CD4-positive, alpha-beta T cell (primary cell): Measurements from ENCODE around the gene ERMAP. TPM values are rescaled to one million over a fixed set of nuclear protein-coding genes. Genes with fewer than 3 reads are reported as not detected.
"Not testable (repeated sequence)": the region's sequence is repeated elsewhere in the genome, so short reads cannot be mapped to it uniquely, and the experiment has no call there.

Source experiments
- ATAC-seq: fragments of 200-7000 bp; cut with Tn5 transposase; one replicate; pipeline ENCODE4 v1.10.0; 2022; ENCODE audit warnings: mild to moderate bottlenecking; ENCODE audit not compliant: poor library complexity
- CTCF ChIA-PET: fragments of 350-600 bp; sonication (Branson Sonifier 250); formaldehyde crosslinking; loops from one replicate; lab custom pipeline; 2021; ENCODE audit warnings: antibody characterized with exemption, inconsistent platforms; lab: Charles Lee
- POLR2A ChIA-PET: fragments of 350-600 bp; sonication (Branson Sonifier 250); formaldehyde crosslinking; loops from one replicate; lab custom pipeline; 2021; ENCODE audit warnings: antibody characterized with exemption, inconsistent platforms; lab: Charles Lee
- DNase-seq, 14 experiments: peaks; one replicate each; pipeline ENCODE4 v3.0.0-alpha.2; 2013 to 2020; ENCODE audit warnings: mixed read lengths in 2 of 14
- H3K27ac ChIP-seq, 2 donors: one replicate each; pipeline versions ENCODE4 v1.5.1 to v1.7.0; 2013; ENCODE audit warnings: low read length in 2 of 2, low read depth in 1 of 2, mild to moderate bottlenecking in 1 of 2
- H3K27me3 ChIP-seq, 2 experiments: 1 replicate in 1 of 2; 2 replicates in 1 of 2; pipeline versions ENCODE4 v1.6.1 to v1.7.0; 2013; ENCODE audit warnings: low read length in 2 of 2, control low read depth in 1 of 2, mild to moderate bottlenecking in 1 of 2, moderate library complexity in 1 of 2; ENCODE audit not compliant: insufficient read depth in 2 of 2, control insufficient read depth in 1 of 2
- H3K36me3 ChIP-seq: one replicate; pipeline ENCODE4 v1.6.1; 2013; ENCODE audit warnings: low read length, control low read depth; ENCODE audit not compliant: insufficient read depth
- H3K4me1 ChIP-seq: one replicate; pipeline ENCODE4 v1.6.1; 2013; ENCODE audit warnings: low read length, control low read depth; ENCODE audit not compliant: insufficient read depth
- H3K4me3 ChIP-seq: one replicate; pipeline ENCODE4 v1.5.1; 2013; ENCODE audit warnings: mild to moderate bottlenecking, low read length, moderate library complexity
- H3K9me3 ChIP-seq, 2 experiments: 1 replicate in 1 of 2; 2 replicates in 1 of 2; pipeline versions ENCODE4 v1.6.1 to v1.7.0; 2013; ENCODE audit warnings: low read length in 2 of 2, mild to moderate bottlenecking in 2 of 2, control low read depth in 1 of 2, moderate library complexity in 1 of 2; ENCODE audit not compliant: control insufficient read depth in 1 of 2, insufficient read depth in 1 of 2
- H3K27ac Mint-ChIP-seq: one replicate; pipeline ENCODE4 v1.8.0; 2020; ENCODE audit warnings: mixed read lengths
- H3K27me3 Mint-ChIP-seq: one replicate; pipeline ENCODE4 v1.8.0; 2021; ENCODE audit warnings: mixed read lengths
- H3K36me3 Mint-ChIP-seq: one replicate; pipeline ENCODE4 v1.8.0; 2021; ENCODE audit warnings: low read depth, mixed read lengths
- H3K4me1 Mint-ChIP-seq: one replicate; pipeline ENCODE4 v1.8.0; 2021; ENCODE audit warnings: low read depth, mixed read lengths
- H3K4me3 Mint-ChIP-seq: one replicate; pipeline ENCODE4 v1.8.0; 2020; ENCODE audit warnings: mild to moderate bottlenecking, mixed read lengths
- H3K9me3 Mint-ChIP-seq: one replicate; pipeline ENCODE4 v1.8.0; 2020; ENCODE audit warnings: mixed read lengths
- CTCF ChIP-seq: fragments of 200-600 bp; IDR thresholded peaks from one replicate; pipeline ENCODE4 v1.8.0; 2022; ENCODE audit warnings: antibody characterized with exemption, mild to moderate bottlenecking
- intact Hi-C, 2 experiments: fragments of 100-400 bp; cut with DNase I in 1 of 2; cut with micrococcal nuclease in 1 of 2; formaldehyde crosslinking; loops; one replicate each; pipeline versions ENCODE4 v1.15.1 to v1.9.0; 2023 to 2025; cut with DNase I, micrococcal nuclease
- total RNA-seq, 174 experiments: library from RNA in 2 of 174; stranded (reverse) in 2 of 174; gene quantifications; one replicate each; pipeline ENCODE4 v1.2.3 and lab custom pipeline; 2021 to 2026

Gene ERMAP
- total RNA-seq, 2 experiments from 2014 or later, result 4.4 to 5.0 TPM

- Mint-ChIP-seq H3K27me3 (no peaks in the 10 kb centered on the region), H3K36me3 (peaks cover 48% of the 10 kb centered on the region)
- no peak for ATAC-seq
Measured at GRCh38 chr1:42853116-42853884, 36.4 kb downstream of the ERMAP start.

GRCh38 chr1:42856554-42856953, 39.6 kb downstream of the ERMAP start:
- H3K9me3 ChIP-seq, H3K9me3 Mint-ChIP-seq, H3K27ac Mint-ChIP-seq, H3K4me3 Mint-ChIP-seq, POLR2A ChIA-PET, intact Hi-C loops, DNase-seq, CTCF ChIA-PET, H3K36me3 ChIP-seq, H3K4me3 ChIP-seq, ATAC-seq, H3K27ac ChIP-seq, H3K4me1 ChIP-seq, H3K27me3 ChIP-seq, H3K4me1 Mint-ChIP-seq: not testable (repeated sequence)
- H3K36me3 Mint-ChIP-seq, result peaks cover 17% of the 10 kb centered on the region
- H3K27me3 Mint-ChIP-seq, result peaks cover 23% of the 10 kb centered on the region

More at GRCh38 chr1:42853116-42853884, 36.4 kb downstream of the ERMAP start:
- H3K4me1 Mint-ChIP-seq, result peaks cover 12% of the 10 kb centered on the region
- ChIA-PET POLR2A (no interaction called here), CTCF (no interaction called here)
- peak overlapping the region; percentile 3 for H3K27ac Mint-ChIP-seq
- Histone ChIP-seq H3K4me1 (no peaks in the 10 kb centered on the region), H3K27me3 (no peaks in the 10 kb centered on the region), H3K9me3 (peaks cover 0 to 7% of the 10 kb centered on the region in 2 experiments), H3K36me3 (peaks cover 21% of the 10 kb centered on the region), H3K4me3 (no peak overlapping the region), H3K27ac (no peak overlapping the region)
- DNase-seq, result no peak
- intact Hi-C loops, result no loop called here
- TF ChIP-seq CTCF, result no peak
- H3K4me3 Mint-ChIP-seq, result no peak overlapping the region
- H3K9me3 Mint-ChIP-seq, result peaks cover 2% of the 10 kb centered on the region

GRCh38 chr1:42859366-42859765, 42.4 kb downstream of the ERMAP start:
- H3K4me1 Mint-ChIP-seq, H3K4me3 ChIP-seq, H3K9me3 ChIP-seq, POLR2A ChIA-PET, H3K36me3 Mint-ChIP-seq, CTCF ChIA-PET, H3K4me3 Mint-ChIP-seq, H3K27ac ChIP-seq, H3K9me3 Mint-ChIP-seq, DNase-seq, intact Hi-C loops, H3K36me3 ChIP-seq, H3K27me3 ChIP-seq, H3K27ac Mint-ChIP-seq, H3K4me1 ChIP-seq, ATAC-seq: not testable (repeated sequence)
- peaks cover 35% of the 10 kb centered on the region for H3K27me3 Mint-ChIP-seq

- H3K27me3 ChIP-seq, result peaks cover 9% of the 10 kb centered on the region in 2 experiments
- Mint-ChIP-seq H3K36me3 (no peaks in the 10 kb centered on the region), H3K4me3 (no peak overlapping the region), H3K9me3 (peaks cover 6% of the 10 kb centered on the region), H3K27ac (no peak overlapping the region), H3K4me1 (no peaks in the 10 kb centered on the region), H3K27me3 (peaks cover 35% of the 10 kb centered on the region)
- no peak for TF ChIP-seq CTCF
- H3K4me3 ChIP-seq, result no peak overlapping the region
- H3K36me3 ChIP-seq, result no peaks in the 10 kb centered on the region
- H3K4me1 ChIP-seq, result no peaks in the 10 kb centered on the region
- ChIA-PET CTCF (no interaction called here), POLR2A (no interaction called here)
- DNase-seq (no peak), ATAC-seq (no peak)
- no peak overlapping the region for H3K27ac ChIP-seq
- H3K9me3 ChIP-seq, result peaks cover 9% of the 10 kb centered on the region in 2 experiments
- intact Hi-C loops, result no loop called here
Measured at GRCh38 chr1:42860339-42861013, 43.6 kb downstream of the ERMAP start.
